Epidermal melanocyte (primary cell): ENCODE data around the gene PTGDR2.
A peak's percentile ranks its signal among the peaks of the same experiment; 100 is the strongest.
"Not testable (repeated sequence)": the region's sequence is repeated elsewhere in the genome, so short reads cannot be mapped to it uniquely, and the experiment has no call there.

Experiments
- DNase-seq: peaks from one replicate; pipeline ENCODE4 v3.0.0; 2011; ENCODE audit warnings: low spot score; ENCODE audit not compliant: insufficient read length

PTGDR2 gene

GRCh38 chr11:60842668-60843600 is 12.8 kb downstream of the PTGDR2 start:
- no peak for DNase-seq

- peak; percentile 99 for DNase-seq
Measured at GRCh38 chr11:60841797-60842667, 13.7 kb downstream of the PTGDR2 start, which contains the start of gene CCDC86. TSS of gene CCDC86 (plus strand) at chr11:60842113. CDS start at chr11:60842125, 12 bp downstream.

GRCh38 chr11:60840470-60841430 is 15.0 kb downstream of the PTGDR2 start:
- DNase-seq: peak; percentile 56

- DNase-seq: peak; percentile 10
Measured at GRCh38 chr11:60838132-60838531, 17.6 kb downstream of the PTGDR2 start.

- DNase-seq: no peak
Measured at GRCh38 chr11:60836866-60837515, 18.8 kb downstream of the PTGDR2 start.

GRCh38 chr11:60835534-60835846 is 20.3 kb downstream of the PTGDR2 start:
- no peak for DNase-seq

- no peak for DNase-seq
Measured at GRCh38 chr11:60834742-60835533, 20.8 kb downstream of the PTGDR2 start.

- DNase-seq: no peak
Measured at GRCh38 chr11:60831501-60832079, 24.2 kb downstream of the PTGDR2 start.

- DNase-seq: peak; percentile 73
Measured at GRCh38 chr11:60831143-60831500, 24.6 kb downstream of the PTGDR2 start.

- DNase-seq: no peak
Measured at GRCh38 chr11:60830478-60831142, 25.1 kb downstream of the PTGDR2 start.

- no peak for DNase-seq
Measured at GRCh38 chr11:60825790-60826189, 30.0 kb downstream of the PTGDR2 start.

- DNase-seq: no peak
Measured at GRCh38 chr11:60825118-60825517, 30.6 kb downstream of the PTGDR2 start.

GRCh38 chr11:60823745-60824306 is 31.9 kb downstream of the PTGDR2 start:
- not testable (repeated sequence) for DNase-seq

GRCh38 chr11:60821827-60822599 is 33.7 kb downstream of the PTGDR2 start:
- DNase-seq: no peak

- no peak for DNase-seq
Measured at GRCh38 chr11:60818057-60818456, 37.7 kb downstream of the PTGDR2 start.

GRCh38 chr11:60816590-60817157 is 39.1 kb downstream of the PTGDR2 start:
- DNase-seq: no peak

GRCh38 chr11:60814112-60814511 is 41.6 kb downstream of the PTGDR2 start:
- no peak for DNase-seq
